GM12874 (cell line): ENCODE data around the gene FBXO8.
A peak's percentile ranks its signal among the peaks of the same experiment; 100 is the strongest.

ENCODE experiments used
- CTCF ChIP-seq: IDR thresholded peaks from 2 replicates; pipeline ENCODE4 v1.5.1; 2011; ENCODE audit warnings: low read depth, mild to moderate bottlenecking, control low read depth, low read length, moderate library complexity; ENCODE audit not compliant: insufficient read depth

FBXO8 gene

GRCh38 chr4:174230148-174230547 lies 53.3 kb downstream of the FBXO8 start:
- TF ChIP-seq CTCF, result no peak

- TF ChIP-seq CTCF, result no peak
These were observed 54.5 kb downstream of the FBXO8 start for GRCh38 chr4:174228988-174229387.

GRCh38 chr4:174225349-174226049 lies 58.0 kb downstream of the FBXO8 start:
- no peak for TF ChIP-seq CTCF

- TF ChIP-seq CTCF, result no peak
These were observed 58.9 kb downstream of the FBXO8 start for GRCh38 chr4:174224550-174224949.

- TF ChIP-seq CTCF, result peak; percentile 56
These were observed 61.1 kb downstream of the FBXO8 start for GRCh38 chr4:174222266-174222872.

GRCh38 chr4:174218127-174218790 lies 65.2 kb downstream of the FBXO8 start:
- TF ChIP-seq CTCF, result no peak

GRCh38 chr4:174217273-174218126 lies 66.0 kb downstream of the FBXO8 start:
- no peak for TF ChIP-seq CTCF
